ENCODE results near the gene SYT7.

The SYT7 gene

GRCh38 chr11:61550665-61551227 lies 30.1 kb downstream of the SYT7 start:
- Histone ChIP-seq H3K27ac (ENCODE audit: low read depth, low read length) (no peak overlapping the region), H3K4me1 (ENCODE audit: control insufficient read depth, insufficient read depth, low read length) (peaks cover 5% of the 10 kb centered on the region; the same call in 1 of the 2 replicates), H3K36me3 (ENCODE audit: control insufficient read depth, insufficient read depth, low read length) (no peaks in the 10 kb centered on the region), H3K9me3 (ENCODE audit: control insufficient read depth, insufficient read depth, low read length) (no peaks in the 10 kb centered on the region), H3K27me3 (ENCODE audit: control insufficient read depth, insufficient read depth, low read length) (peaks cover 25% of the 10 kb centered on the region), H3K4me3 (ENCODE audit: low read depth, low read length) (no peak overlapping the region), H3K9ac (ENCODE audit: low read depth, low read length) (no peak overlapping the region)

DNA sequence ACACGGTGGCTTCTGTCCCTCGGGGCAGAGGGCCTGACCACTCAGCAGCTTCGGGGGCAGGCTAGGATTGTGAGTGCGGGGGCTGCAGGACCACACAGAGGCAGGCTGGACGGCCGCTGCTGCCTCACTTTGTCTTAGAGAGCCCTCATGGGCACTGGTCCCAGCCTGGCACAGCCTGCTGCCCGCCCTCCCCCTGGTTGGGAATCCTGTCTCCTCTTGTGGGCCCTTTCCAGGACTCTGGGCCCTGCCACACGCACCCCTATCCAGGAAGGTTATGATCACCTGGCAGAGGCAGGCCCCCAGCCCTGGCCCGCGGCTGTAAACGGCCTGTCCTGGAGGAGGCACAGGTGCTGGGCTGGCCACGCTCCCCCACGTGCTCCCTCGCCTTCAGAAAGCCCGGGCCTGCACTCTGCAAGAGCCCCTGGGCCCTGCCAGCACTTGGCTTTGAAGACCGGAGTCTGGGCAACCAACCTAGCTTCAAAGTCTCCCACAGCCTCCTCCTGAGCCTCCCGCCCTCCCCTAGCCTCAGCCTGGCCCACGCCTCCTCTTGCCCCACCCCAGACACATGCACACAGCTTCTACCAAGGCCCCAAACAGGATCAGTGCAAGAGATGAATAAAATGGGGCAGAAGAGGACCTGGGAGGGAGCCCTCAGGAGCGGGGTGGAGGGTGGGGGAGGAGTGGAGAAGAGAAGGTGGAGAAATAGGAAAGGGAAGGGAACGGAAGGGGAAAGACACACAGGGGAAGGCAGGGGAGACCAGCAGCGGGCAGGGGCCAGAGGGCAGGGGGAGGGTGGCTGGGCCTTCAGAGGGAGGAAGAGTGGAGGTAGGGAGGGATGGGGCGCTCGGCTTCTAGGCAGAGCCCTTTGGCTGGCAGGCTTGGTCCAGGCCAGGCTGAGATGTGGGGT lies 31.0 kb downstream of the SYT7 start:
- Histone ChIP-seq H3K4me3 (ENCODE audit: low read depth, low read length) (no peak overlapping the region), H3K27ac (ENCODE audit: low read depth, low read length) (no peak overlapping the region), H3K36me3 (ENCODE audit: control insufficient read depth, insufficient read depth, low read length) (no peaks in the 10 kb centered on the region), H3K9me3 (ENCODE audit: control insufficient read depth, insufficient read depth, low read length) (no peaks in the 10 kb centered on the region), H3K27me3 (ENCODE audit: control insufficient read depth, insufficient read depth, low read length) (peaks cover 19% of the 10 kb centered on the region), H3K9ac (ENCODE audit: low read depth, low read length) (no peak overlapping the region), H3K4me1 (ENCODE audit: control insufficient read depth, insufficient read depth, low read length) (peaks cover 2% of the 10 kb centered on the region; the same call in 1 of the 2 replicates)

DNA sequence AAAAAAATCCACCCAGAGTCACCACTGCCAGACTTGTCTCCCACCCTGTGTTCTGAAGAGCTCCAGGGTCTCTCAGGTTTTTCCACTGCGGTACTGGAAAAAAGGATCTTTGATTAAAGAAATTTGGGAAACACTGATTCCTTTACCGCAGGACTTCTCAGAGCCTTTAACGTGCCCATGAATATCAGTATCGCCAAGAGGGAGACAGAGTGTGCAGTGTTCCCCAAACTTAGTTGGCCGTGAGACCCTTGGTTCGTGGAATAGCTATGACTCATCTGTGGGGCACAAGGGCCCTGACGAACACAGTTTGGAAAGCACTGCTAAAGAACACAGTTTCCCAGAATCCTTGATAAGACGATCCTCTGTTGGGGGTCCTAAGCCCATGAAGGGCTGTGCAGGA lies 31.7 kb downstream of the SYT7 start:
- Histone ChIP-seq H3K27ac (ENCODE audit: low read depth, low read length) (no peak overlapping the region), H3K9me3 (ENCODE audit: control insufficient read depth, insufficient read depth, low read length) (no peaks in the 10 kb centered on the region), H3K4me1 (ENCODE audit: control insufficient read depth, insufficient read depth, low read length) (no peaks in the 10 kb centered on the region; the same call in 1 of the 2 replicates), H3K36me3 (ENCODE audit: control insufficient read depth, insufficient read depth, low read length) (no peaks in the 10 kb centered on the region), H3K27me3 (ENCODE audit: control insufficient read depth, insufficient read depth, low read length) (peaks cover 12% of the 10 kb centered on the region; the same call in 1 of the 2 replicates), H3K4me3 (ENCODE audit: low read depth, low read length) (no peak overlapping the region), H3K9ac (ENCODE audit: low read depth, low read length) (no peak overlapping the region)

DNA sequence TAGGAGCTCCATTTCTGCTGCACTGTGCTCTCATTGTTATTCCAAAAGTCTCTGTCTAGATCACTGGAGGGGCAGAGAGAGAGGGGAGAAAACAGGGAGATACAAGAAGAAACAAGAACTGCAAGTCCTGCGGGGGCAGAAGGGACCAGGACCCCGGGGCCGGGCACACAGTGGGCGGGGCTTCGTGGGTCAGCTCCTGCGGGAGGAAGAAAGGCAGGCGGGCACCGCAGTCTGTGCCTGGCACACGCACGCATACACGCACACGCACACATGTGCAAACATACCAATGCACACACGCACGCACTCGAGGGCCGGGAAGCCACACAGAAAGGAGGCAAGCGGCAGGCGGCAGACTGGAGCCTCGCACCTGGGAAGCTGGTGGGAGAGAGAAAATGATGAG lies 33.6 kb downstream of the SYT7 start:
- no peaks in the 10 kb centered on the region for H3K36me3 ChIP-seq (ENCODE audit: control insufficient read depth, insufficient read depth, low read length)
- H3K27me3 ChIP-seq (ENCODE audit: control insufficient read depth, insufficient read depth, low read length), result no peaks in the 10 kb centered on the region
- peaks cover 9% of the 10 kb centered on the region for H3K4me1 ChIP-seq (ENCODE audit: control insufficient read depth, insufficient read depth, low read length)
- no peak overlapping the region for H3K27ac ChIP-seq (ENCODE audit: low read depth, low read length)
- H3K9ac ChIP-seq (ENCODE audit: low read depth, low read length), result no peak overlapping the region
- no peaks in the 10 kb centered on the region for H3K9me3 ChIP-seq (ENCODE audit: control insufficient read depth, insufficient read depth, low read length)
- H3K4me3 ChIP-seq (ENCODE audit: low read depth, low read length), result no peak overlapping the region

- H3K9me3 ChIP-seq (ENCODE audit: control insufficient read depth, insufficient read depth, low read length), result no peaks in the 10 kb centered on the region
- no peak overlapping the region for H3K27ac ChIP-seq (ENCODE audit: low read depth, low read length)
- no peak overlapping the region for H3K4me3 ChIP-seq (ENCODE audit: low read depth, low read length)
- no peak overlapping the region for H3K9ac ChIP-seq (ENCODE audit: low read depth, low read length)
- H3K27me3 ChIP-seq (ENCODE audit: control insufficient read depth, insufficient read depth, low read length), result no peaks in the 10 kb centered on the region
- peaks cover 13% of the 10 kb centered on the region for H3K4me1 ChIP-seq (ENCODE audit: control insufficient read depth, insufficient read depth, low read length)
- H3K36me3 ChIP-seq (ENCODE audit: control insufficient read depth, insufficient read depth, low read length), result no peaks in the 10 kb centered on the region
Measured at GRCh38 chr11:61546663-61547062, 34.2 kb downstream of the SYT7 start.

DNA sequence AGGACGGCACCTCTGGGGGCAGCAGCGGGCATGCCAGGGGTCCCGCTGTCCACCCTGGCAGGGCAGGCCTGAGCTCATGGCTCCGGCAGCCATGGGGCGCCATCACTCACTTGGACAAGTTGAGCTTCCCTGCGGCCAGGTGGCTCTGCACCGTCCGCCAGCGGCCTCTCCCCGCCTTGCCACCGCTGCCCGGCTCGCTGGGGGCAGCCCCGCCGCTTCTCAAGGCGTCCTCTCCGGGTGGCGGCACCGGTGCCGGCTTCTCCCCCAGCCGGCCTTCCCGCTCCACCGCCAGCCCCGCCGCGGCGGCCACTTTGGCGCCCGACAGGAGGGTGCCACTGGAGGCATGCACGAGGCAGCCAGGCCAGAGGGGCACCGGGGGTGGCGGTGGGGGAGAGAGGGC lies 35.0 kb downstream of the SYT7 start:
- no peaks in the 10 kb centered on the region for H3K36me3 ChIP-seq (ENCODE audit: control insufficient read depth, insufficient read depth, low read length)
- H3K4me1 ChIP-seq (ENCODE audit: control insufficient read depth, insufficient read depth, low read length), result peaks cover 13% of the 10 kb centered on the region
- no peaks in the 10 kb centered on the region for H3K27me3 ChIP-seq (ENCODE audit: control insufficient read depth, insufficient read depth, low read length)
- H3K9ac ChIP-seq (ENCODE audit: low read depth, low read length), result no peak overlapping the region
- H3K4me3 ChIP-seq (ENCODE audit: low read depth, low read length), result no peak overlapping the region
- no peak overlapping the region for H3K27ac ChIP-seq (ENCODE audit: low read depth, low read length)
- no peaks in the 10 kb centered on the region for H3K9me3 ChIP-seq (ENCODE audit: control insufficient read depth, insufficient read depth, low read length)

DNA sequence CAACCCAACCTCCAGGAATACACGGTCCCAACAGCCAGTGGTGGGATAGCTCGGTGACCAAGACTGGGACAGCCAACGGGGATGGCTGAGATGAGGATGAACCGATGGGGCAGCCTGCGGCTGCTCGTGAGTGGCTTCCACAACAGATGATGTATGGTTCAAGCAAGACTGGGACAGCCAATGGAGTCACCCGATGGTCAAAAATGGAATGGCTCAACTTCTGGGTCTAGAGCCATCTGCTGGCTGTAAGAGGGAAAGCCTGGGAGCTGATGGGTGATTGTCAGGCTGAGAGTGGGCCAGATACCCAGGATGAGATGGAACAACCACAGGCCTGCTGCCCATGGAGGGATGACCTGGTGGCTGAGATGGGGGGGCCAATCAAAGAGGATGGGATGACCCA lies 35.5 kb downstream of the SYT7 start:
- Histone ChIP-seq H3K4me1 (ENCODE audit: control insufficient read depth, insufficient read depth, low read length) (peaks cover 13% of the 10 kb centered on the region), H3K36me3 (ENCODE audit: control insufficient read depth, insufficient read depth, low read length) (no peaks in the 10 kb centered on the region), H3K9me3 (ENCODE audit: control insufficient read depth, insufficient read depth, low read length) (no peaks in the 10 kb centered on the region), H3K4me3 (ENCODE audit: low read depth, low read length) (no peak overlapping the region), H3K27me3 (ENCODE audit: control insufficient read depth, insufficient read depth, low read length) (no peaks in the 10 kb centered on the region), H3K9ac (ENCODE audit: low read depth, low read length) (no peak overlapping the region), H3K27ac (ENCODE audit: low read depth, low read length) (no peak overlapping the region)

DNA sequence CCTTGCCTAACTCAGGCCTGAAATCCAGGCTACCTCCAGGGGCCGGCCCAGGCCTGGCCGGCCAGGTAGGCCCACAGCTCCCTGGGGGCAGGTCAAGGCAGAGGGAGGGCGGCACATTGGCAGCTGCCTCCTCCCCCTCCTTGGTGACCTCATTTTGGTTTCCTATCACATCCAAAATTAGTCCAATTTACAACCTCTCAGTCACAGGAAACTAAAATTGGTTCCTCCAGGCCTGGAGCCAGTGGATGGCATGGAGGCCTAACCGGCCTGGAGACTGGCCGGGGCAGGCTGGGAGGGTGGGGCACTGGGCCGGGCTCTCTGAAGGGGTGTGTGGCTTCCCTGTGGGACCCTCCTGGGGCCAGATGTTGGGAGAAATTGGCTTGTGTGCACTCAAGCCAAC lies 36.4 kb downstream of the SYT7 start:
- Histone ChIP-seq H3K4me3 (ENCODE audit: low read depth, low read length) (no peak overlapping the region), H3K9ac (ENCODE audit: low read depth, low read length) (no peak overlapping the region), H3K4me1 (ENCODE audit: control insufficient read depth, insufficient read depth, low read length) (peaks cover 18% of the 10 kb centered on the region), H3K27ac (ENCODE audit: low read depth, low read length) (no peak overlapping the region), H3K9me3 (ENCODE audit: control insufficient read depth, insufficient read depth, low read length) (no peaks in the 10 kb centered on the region), H3K27me3 (ENCODE audit: control insufficient read depth, insufficient read depth, low read length) (no peaks in the 10 kb centered on the region), H3K36me3 (ENCODE audit: control insufficient read depth, insufficient read depth, low read length) (no peaks in the 10 kb centered on the region)

DNA sequence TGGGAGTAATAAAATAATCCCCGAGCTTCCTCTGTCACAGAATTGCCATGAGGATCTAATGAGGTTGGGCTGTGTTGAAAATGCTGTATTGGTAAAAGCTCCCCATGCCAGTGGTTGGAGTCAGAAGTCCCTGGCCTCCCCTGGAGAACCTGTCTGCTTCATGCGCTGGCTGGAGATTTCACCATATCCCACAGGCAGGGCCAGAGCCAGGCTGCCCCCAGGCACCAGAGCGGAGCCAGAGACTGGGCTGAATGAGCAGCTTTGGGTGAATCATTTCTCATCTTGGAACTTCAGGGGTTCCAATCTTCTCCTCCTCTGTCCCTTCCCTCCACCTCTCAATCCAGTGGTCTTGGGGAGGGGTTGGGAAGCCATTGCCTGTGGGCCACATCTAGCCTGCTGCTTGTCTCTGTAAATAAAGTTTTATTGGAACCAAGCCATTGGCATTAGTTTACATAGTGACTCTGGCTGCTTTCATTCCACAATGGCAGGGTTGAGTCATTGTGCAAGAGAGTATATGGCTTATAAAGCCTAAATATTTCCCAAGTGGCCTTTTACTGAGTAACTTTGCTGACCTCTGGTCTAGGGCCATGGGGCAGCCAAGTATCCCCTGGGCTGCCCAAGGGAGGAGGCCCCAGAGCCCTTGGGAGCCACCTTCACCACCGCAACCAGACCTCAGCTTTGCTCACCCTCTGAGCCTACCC lies 37.1 kb downstream of the SYT7 start:
- peaks cover 19% of the 10 kb centered on the region for H3K4me1 ChIP-seq (ENCODE audit: control insufficient read depth, insufficient read depth, low read length)

DNA sequence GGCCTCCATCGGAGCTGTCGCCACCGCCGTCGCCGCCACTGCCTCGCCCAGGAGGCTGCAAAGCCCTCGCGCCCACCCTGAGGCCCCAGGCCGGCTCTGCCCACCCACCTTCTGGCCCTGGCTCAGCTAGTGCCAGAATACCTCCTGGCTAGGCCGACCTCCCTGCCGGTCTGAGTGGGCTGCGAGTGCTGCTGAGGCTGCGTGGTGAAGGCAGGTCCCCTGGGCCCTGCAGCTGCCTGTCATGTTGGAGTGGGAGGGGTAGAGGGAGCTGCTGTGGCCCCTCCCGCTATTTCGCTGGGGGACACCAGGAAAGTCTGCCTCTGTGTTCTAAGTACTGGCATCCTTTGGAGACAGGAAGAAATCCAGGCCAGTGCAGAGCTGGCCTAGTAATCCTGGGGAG lies 38.2 kb downstream of the SYT7 start:
- no peak overlapping the region for H3K9ac ChIP-seq (ENCODE audit: low read depth, low read length)
- 0 out of 2 replicates have a peak, but pooled peaks cover 3% of the 10 kb centered on the region for H3K27me3 ChIP-seq (ENCODE audit: control insufficient read depth, insufficient read depth, low read length)
- H3K9me3 ChIP-seq (ENCODE audit: control insufficient read depth, insufficient read depth, low read length), result no peaks in the 10 kb centered on the region
- H3K4me1 ChIP-seq (ENCODE audit: control insufficient read depth, insufficient read depth, low read length), result peaks cover 19% of the 10 kb centered on the region
- no peaks in the 10 kb centered on the region for H3K36me3 ChIP-seq (ENCODE audit: control insufficient read depth, insufficient read depth, low read length)
- H3K4me3 ChIP-seq (ENCODE audit: low read depth, low read length), result no peak overlapping the region
- H3K27ac ChIP-seq (ENCODE audit: low read depth, low read length), result no peak overlapping the region

More for the DNA sequence above, 37.1 kb downstream of the SYT7 start:
- no peaks in the 10 kb centered on the region for H3K36me3 ChIP-seq (ENCODE audit: control insufficient read depth, insufficient read depth, low read length)
- no peaks in the 10 kb centered on the region for H3K9me3 ChIP-seq (ENCODE audit: control insufficient read depth, insufficient read depth, low read length)
- no peak overlapping the region for H3K27ac ChIP-seq (ENCODE audit: low read depth, low read length)
- H3K27me3 ChIP-seq (ENCODE audit: control insufficient read depth, insufficient read depth, low read length), result 0 out of 2 replicates have a peak, but pooled peaks cover 2% of the 10 kb centered on the region
- no peak overlapping the region for H3K4me3 ChIP-seq (ENCODE audit: low read depth, low read length)
- H3K9ac ChIP-seq (ENCODE audit: low read depth, low read length), result no peak overlapping the region

DNA sequence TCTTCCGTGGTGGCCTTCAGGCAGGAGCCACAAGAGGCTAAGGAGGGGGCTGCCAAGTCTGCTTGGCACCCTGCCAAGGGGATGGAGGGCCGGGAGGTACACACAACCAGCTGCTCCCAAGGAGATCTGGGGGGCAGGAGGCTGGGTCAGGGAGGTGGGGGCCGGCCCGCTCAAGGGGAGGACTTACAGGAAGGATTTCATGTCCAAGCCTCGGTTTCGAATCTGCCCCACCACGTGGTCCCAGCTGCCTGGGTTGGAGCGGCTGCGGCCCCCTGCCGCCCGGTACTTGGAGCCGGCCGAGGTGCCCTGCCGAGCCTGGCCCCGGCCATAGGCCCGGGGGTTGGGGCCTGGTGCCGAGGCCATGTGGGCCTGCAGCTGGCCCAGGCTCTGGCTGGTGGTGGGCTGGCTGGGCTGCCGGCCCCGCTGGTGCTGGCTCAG lies 38.8 kb downstream of the SYT7 start:
- Histone ChIP-seq H3K27ac (ENCODE audit: low read depth, low read length) (no peak overlapping the region), H3K9ac (ENCODE audit: low read depth, low read length) (no peak overlapping the region), H3K4me1 (ENCODE audit: control insufficient read depth, insufficient read depth, low read length) (peaks cover 19% of the 10 kb centered on the region), H3K36me3 (ENCODE audit: control insufficient read depth, insufficient read depth, low read length) (no peaks in the 10 kb centered on the region), H3K27me3 (ENCODE audit: control insufficient read depth, insufficient read depth, low read length) (0 out of 2 replicates have a peak, but pooled peaks cover 3% of the 10 kb centered on the region), H3K4me3 (ENCODE audit: low read depth, low read length) (no peak overlapping the region), H3K9me3 (ENCODE audit: control insufficient read depth, insufficient read depth, low read length) (no peaks in the 10 kb centered on the region)

All from HUES48 (cell line).